Kasumi-1 (cell line): ENCODE results near the gene TPH2.
A peak's percentile ranks its signal among the peaks of the same experiment; 100 is the strongest.

Experiments
- DNase-seq, 2 experiments: peaks; one replicate each; lab custom pipeline; 2025; lab: John Stamatoyannopoulos, UW

Gene TPH2

GRCh38 chr12:71938728-71939385 lies at the start of gene TPH2:
Gene TPH2 (plus strand): TSS chr12:71938845. CDS start chr12:71938987, 142 bp downstream.
- DNase-seq = peak; percentile 89 to 91

GRCh38 chr12:71890475-71890874 lies 48.2 kb upstream of the TPH2 start:
- DNase-seq = no peak

GRCh38 chr12:71892059-71892458 lies 46.6 kb upstream of the TPH2 start:
- no peak for DNase-seq

GRCh38 chr12:71896205-71896882 lies 42.3 kb upstream of the TPH2 start:
- no peak for DNase-seq

- DNase-seq = peak; percentile 16 to 54
These were observed 38.6 kb upstream of the TPH2 start for GRCh38 chr12:71900091-71900490.

GRCh38 chr12:71904629-71905028 lies 34.0 kb upstream of the TPH2 start:
- DNase-seq = peak in 1 of 2 experiments; percentile 18

- no peak for DNase-seq
These were observed 3.1 kb upstream of the TPH2 start for GRCh38 chr12:71935594-71935993.

- DNase-seq = no peak
These were observed 1.4 kb downstream of the TPH2 start for GRCh38 chr12:71940068-71940467.

- DNase-seq = no peak
These were observed 2.5 kb downstream of the TPH2 start for GRCh38 chr12:71941174-71941573.

- no peak for DNase-seq
These were observed 3.6 kb downstream of the TPH2 start for GRCh38 chr12:71942259-71942658.

GRCh38 chr12:71942703-71943102 lies 4.1 kb downstream of the TPH2 start:
- no peak for DNase-seq

- no peak for DNase-seq
These were observed 6.5 kb downstream of the TPH2 start for GRCh38 chr12:71945121-71945520.

GRCh38 chr12:71945883-71946282 lies 7.2 kb downstream of the TPH2 start:
- DNase-seq = no peak

- no peak for DNase-seq
These were observed 9.0 kb downstream of the TPH2 start for GRCh38 chr12:71947645-71948105.

GRCh38 chr12:71948390-71948789 lies 9.7 kb downstream of the TPH2 start:
- DNase-seq = no peak

GRCh38 chr12:71949646-71950045 lies 11.0 kb downstream of the TPH2 start:
- no peak for DNase-seq

- DNase-seq = no peak
These were observed 11.8 kb downstream of the TPH2 start for GRCh38 chr12:71950404-71950803.

- DNase-seq = no peak
These were observed 12.2 kb downstream of the TPH2 start for GRCh38 chr12:71950819-71951218.

- no peak for DNase-seq
These were observed 15.6 kb downstream of the TPH2 start for GRCh38 chr12:71954083-71954778.

- no peak for DNase-seq
These were observed 16.2 kb downstream of the TPH2 start for GRCh38 chr12:71954861-71955260.

GRCh38 chr12:71955970-71956369 lies 17.3 kb downstream of the TPH2 start:
- DNase-seq = no peak

- no peak for DNase-seq
These were observed 19.4 kb downstream of the TPH2 start for GRCh38 chr12:71958056-71958455.

- no peak for DNase-seq
These were observed 19.8 kb downstream of the TPH2 start for GRCh38 chr12:71958457-71958856.
